Colonic mucosa (tissue), 4 donors: ENCODE results near the gene FAM136A. TPM values are rescaled to one million over a fixed set of nuclear protein-coding genes. Genes with fewer than 3 reads are reported as not detected.
A peak's percentile ranks its signal among the peaks of the same experiment; 100 is the strongest.

Experiments
- DNase-seq: peaks from one replicate; pipeline ENCODE4 v3.0.0-alpha.2; 2020
- H3K27ac ChIP-seq: fragments of 200-600 bp; one replicate; pipeline ENCODE4 v1.8.0; 2021
- H3K27me3 ChIP-seq: fragments of 200-600 bp; one replicate; pipeline ENCODE4 v1.8.0; 2021
- H3K36me3 ChIP-seq: fragments of 200-600 bp; one replicate; pipeline ENCODE4 v1.8.0; 2021
- H3K4me1 ChIP-seq: fragments of 200-600 bp; one replicate; pipeline ENCODE4 v1.8.0; 2021; ENCODE audit warnings: mild to moderate bottlenecking
- H3K4me3 ChIP-seq: fragments of 200-600 bp; one replicate; pipeline ENCODE4 v1.8.0; 2021
- H3K9ac ChIP-seq, 2 donors: one replicate each; pipeline ENCODE4 v1.7.0; 2013; ENCODE audit warnings: control low read depth in 2 of 2, low read depth in 2 of 2, low read length in 2 of 2
- H3K9me3 ChIP-seq: fragments of 200-600 bp; one replicate; pipeline ENCODE4 v1.8.0; 2021
- CTCF ChIP-seq: fragments of 200-600 bp; IDR thresholded peaks from one replicate; pipeline ENCODE4 v1.8.0; 2022; ENCODE audit warnings: antibody characterized with exemption, mild to moderate bottlenecking
- intact Hi-C: fragments of 100-400 bp; cut with DNase I; formaldehyde crosslinking; loops from one replicate; pipeline ENCODE4 v1.14.1; 2022
- total RNA-seq, 2 donors: library from RNA; stranded (reverse); fragmentation: NEBNext Ultra II Directional in 1 of 2; extraction: Animal tissue kit (Norgen Biotek cat#: 25700) in 1 of 2; gene quantifications; one replicate each; pipeline ENCODE4 v1.2.1, GENCODE V29; 2021
- donor health status: healthy.
- donor health status: DM: no; HTN: no; CAD: no.
- donor health status: DM: no; HTN: no; CAD: no.

Gene FAM136A
- 10 to 100 TPM; 44.0 to 48.4 TPM for total RNA-seq

GRCh38 chr2:70301344-70302194, at the start of gene FAM136A:
FAM136A (minus strand) TSS chr2:70302067; CDS start chr2:70302011, 56 bp downstream.
- Histone ChIP-seq H3K9ac (peak within 1 kb of the TSS; percentile 87 to 97), H3K27me3 (no peaks in the 10 kb centered on the region), H3K4me1 (peaks cover 4% of the 10 kb centered on the region), H3K9me3 (no peaks in the 10 kb centered on the region), H3K27ac (peak within 1 kb of the TSS; percentile 90), H3K4me3 (peak within 1 kb of the TSS; percentile 97), H3K36me3 (peaks cover 3% of the 10 kb centered on the region)
- intact Hi-C loops: loop anchor here (5.0 kb wide), 2 partner anchors 346 to 389 kb away; no protein-coding TSS in a partner anchor
- DNase-seq: peak; percentile 86
- peak; percentile 97 for TF ChIP-seq CTCF

DNA sequence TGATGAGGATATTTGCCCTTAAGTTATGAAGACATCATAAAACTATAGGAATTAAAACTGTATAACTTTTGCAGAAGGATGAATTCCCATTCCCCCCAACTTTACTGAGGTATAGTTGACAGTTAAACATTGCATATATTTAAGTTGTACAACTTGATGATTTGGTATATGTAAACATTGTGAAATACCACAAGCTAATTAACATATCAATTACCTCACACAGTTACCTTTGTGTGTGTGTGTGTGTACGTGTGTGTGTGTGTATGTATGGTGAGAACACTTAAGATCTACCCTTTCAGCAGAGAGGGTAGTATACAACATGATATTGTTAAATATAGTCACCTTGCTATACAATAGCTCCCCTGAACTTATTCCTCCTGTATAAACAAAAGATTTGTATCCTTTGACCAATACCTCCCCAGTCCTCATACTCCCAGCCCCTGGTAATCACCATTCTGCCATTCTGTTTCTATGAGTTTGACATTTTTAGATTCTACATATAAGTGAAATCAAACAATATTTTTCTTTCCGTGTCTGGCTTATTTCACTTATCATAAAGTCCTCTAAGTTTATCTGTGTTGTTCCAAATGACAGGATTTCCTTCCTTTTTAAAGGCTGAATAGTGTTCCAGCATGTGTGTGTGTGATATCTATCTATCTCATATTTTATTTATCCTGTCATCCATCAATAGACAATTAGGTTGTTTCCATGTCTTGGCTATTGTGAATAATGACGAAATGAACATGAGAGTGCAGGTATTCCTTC, 48.2 kb upstream of the FAM136A start:
- intact Hi-C loops: no loop called here

GRCh38 chr2:70347831-70348230, 46.0 kb upstream of the FAM136A start:
- Histone ChIP-seq H3K36me3 (no peaks in the 10 kb centered on the region), H3K27me3 (no peaks in the 10 kb centered on the region), H3K27ac (no peak overlapping the region), H3K4me1 (no peaks in the 10 kb centered on the region), H3K9me3 (no peaks in the 10 kb centered on the region), H3K4me3 (no peak overlapping the region), H3K9ac (no peak overlapping the region)
- intact Hi-C loops: no loop called here
- no peak for DNase-seq
- no peak for TF ChIP-seq CTCF

More for the DNA sequence above, 48.2 kb upstream of the FAM136A start:
- Histone ChIP-seq H3K9ac (no peak overlapping the region), H3K4me1 (no peaks in the 10 kb centered on the region), H3K27ac (no peak overlapping the region), H3K4me3 (no peak overlapping the region), H3K36me3 (no peaks in the 10 kb centered on the region), H3K27me3 (no peaks in the 10 kb centered on the region), H3K9me3 (no peaks in the 10 kb centered on the region)
- TF ChIP-seq CTCF: no peak
- no peak for DNase-seq

DNA sequence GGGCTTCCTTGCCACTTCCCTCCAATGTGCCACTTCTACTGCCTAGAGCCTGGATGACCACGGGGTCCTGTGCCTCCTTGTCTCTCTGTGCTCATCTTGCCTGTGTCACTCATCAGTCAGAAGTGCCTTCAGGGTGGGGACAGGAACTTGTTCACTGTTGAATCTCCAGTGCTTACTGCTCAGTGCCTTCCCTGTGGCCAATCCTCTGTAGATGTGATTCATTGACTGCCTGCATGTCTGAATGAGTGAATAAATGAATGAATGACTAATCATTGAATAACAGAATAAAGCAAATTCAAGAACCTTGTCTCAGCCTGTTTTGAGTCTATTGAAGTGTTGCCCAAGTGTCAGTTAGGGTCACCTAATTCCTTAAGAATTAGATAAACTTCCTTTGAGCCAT, 42.3 kb upstream of the FAM136A start:
- Histone ChIP-seq H3K27me3 (no peaks in the 10 kb centered on the region), H3K27ac (no peak overlapping the region), H3K4me1 (no peaks in the 10 kb centered on the region), H3K4me3 (no peak overlapping the region), H3K9me3 (no peaks in the 10 kb centered on the region), H3K9ac (no peak overlapping the region), H3K36me3 (no peaks in the 10 kb centered on the region)
- intact Hi-C loops: loop anchor here (5.0 kb wide), 1 partner anchor 303 kb away; no protein-coding TSS in a partner anchor
- no peak for DNase-seq
- no peak for TF ChIP-seq CTCF

DNA sequence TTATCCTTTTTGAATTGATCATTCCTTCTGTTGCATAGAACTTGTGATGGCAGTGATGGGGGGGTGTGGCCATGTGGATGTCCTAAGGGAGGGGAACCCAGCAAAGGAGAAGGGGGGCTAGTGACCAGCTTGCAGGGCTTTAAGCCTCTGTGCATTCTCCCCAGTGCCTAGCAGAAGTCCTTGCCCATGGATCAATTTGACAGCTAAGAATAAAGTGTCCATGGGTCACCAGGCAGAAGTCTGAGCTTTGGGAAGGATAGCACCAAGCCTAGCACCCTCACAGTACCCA, 39.6 kb upstream of the FAM136A start:
- H3K27me3 ChIP-seq: no peaks in the 10 kb centered on the region
- H3K36me3 ChIP-seq: no peaks in the 10 kb centered on the region
- H3K4me3 ChIP-seq: no peak overlapping the region
- no peak overlapping the region for H3K9ac ChIP-seq
- H3K4me1 ChIP-seq: no peaks in the 10 kb centered on the region
- no peaks in the 10 kb centered on the region for H3K9me3 ChIP-seq
- H3K27ac ChIP-seq: no peak overlapping the region
- DNase-seq: no peak
- TF ChIP-seq CTCF: no peak
- intact Hi-C loops: loop anchor here (2.0 to 5.0 kb wide), 2 partner anchors 275 to 306 kb away; no protein-coding TSS in a partner anchor
